Neural progenitor cell (in vitro differentiated cells): ENCODE measurements around the gene H1-8.
"Not testable (repeated sequence)": the region's sequence is repeated elsewhere in the genome, so short reads cannot be mapped to it uniquely, and the experiment has no call there.

ENCODE experiments used
- EZH2 ChIP-seq: fragments of 200-600 bp; sonication (generic); IDR thresholded peaks from 2 replicates; pipeline ENCODE4 v1.6.1; 2017; ENCODE audit warnings: antibody characterized with exemption, mild to moderate bottlenecking, moderate library complexity
- TF ChIP-seq, protein P1 (sequence below): fragments of 200-600 bp; sonication (generic); IDR thresholded peaks from 2 replicates; pipeline ENCODE4 v1.5.1; 2017; ENCODE audit warnings: antibody characterized with exemption, mild to moderate bottlenecking

DNA sequence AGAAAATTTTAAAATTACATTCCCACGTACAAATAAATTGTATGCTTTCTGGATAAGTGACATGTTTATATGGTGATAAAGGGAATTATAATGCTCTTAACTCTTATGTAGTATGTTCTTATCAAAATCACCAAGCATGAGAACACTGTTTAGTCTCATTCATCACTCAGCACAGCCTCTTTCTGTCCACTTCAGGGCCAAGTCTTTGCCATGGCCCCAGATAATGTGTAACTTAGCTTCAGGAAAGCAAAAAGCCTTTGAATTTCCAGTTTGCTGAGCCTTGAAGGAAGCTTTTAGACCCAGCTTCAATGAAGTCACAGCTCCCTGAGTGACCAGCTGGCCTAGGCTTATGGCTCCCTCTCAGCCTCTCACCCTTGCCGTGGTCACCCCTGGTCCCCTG lies 45.1 kb upstream of the H1-8 start:
- TF ChIP-seq, protein P1, sequence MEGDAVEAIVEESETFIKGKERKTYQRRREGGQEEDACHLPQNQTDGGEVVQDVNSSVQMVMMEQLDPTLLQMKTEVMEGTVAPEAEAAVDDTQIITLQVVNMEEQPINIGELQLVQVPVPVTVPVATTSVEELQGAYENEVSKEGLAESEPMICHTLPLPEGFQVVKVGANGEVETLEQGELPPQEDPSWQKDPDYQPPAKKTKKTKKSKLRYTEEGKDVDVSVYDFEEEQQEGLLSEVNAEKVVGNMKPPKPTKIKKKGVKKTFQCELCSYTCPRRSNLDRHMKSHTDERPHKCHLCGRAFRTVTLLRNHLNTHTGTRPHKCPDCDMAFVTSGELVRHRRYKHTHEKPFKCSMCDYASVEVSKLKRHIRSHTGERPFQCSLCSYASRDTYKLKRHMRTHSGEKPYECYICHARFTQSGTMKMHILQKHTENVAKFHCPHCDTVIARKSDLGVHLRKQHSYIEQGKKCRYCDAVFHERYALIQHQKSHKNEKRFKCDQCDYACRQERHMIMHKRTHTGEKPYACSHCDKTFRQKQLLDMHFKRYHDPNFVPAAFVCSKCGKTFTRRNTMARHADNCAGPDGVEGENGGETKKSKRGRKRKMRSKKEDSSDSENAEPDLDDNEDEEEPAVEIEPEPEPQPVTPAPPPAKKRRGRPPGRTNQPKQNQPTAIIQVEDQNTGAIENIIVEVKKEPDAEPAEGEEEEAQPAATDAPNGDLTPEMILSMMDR, result not testable (repeated sequence)
- not testable (repeated sequence) for TF ChIP-seq EZH2
